ENCODE results near the gene SURF1. TPM values are rescaled to one million over a fixed set of nuclear protein-coding genes. Genes with fewer than 3 reads are reported as not detected.

SURF1 gene
- total and polyA plus RNA-seq, 2 donors (not counting 1 experiment from before 2014, with no cell fraction given): 44.1 to 54.5 TPM

GRCh38 chr9:133397370-133397769, 41.1 kb upstream of the SURF1 start:
- Mint-ChIP-seq H3K27ac (no peak overlapping the region), H3K4me3 (no peak overlapping the region), H3K4me1 (no peaks in the 10 kb centered on the region), H3K9me3 (ENCODE audit: insufficient read depth) (no peaks in the 10 kb centered on the region), H3K27me3 (no peaks in the 10 kb centered on the region)
- no peak for TF ChIP-seq EZH2 (IDR thresholded peaks at IDR 0.05; ENCODE audit: borderline replicate concordance, insufficient read depth, low read depth, low read length, poor library complexity, severe bottlenecking)
- no peak for TF ChIP-seq CTCF (IDR thresholded peaks at IDR 0.05)
- no peak for ATAC-seq (ENCODE audit: low read depth)
- Histone ChIP-seq H3K27me3 (replicated peaks in 1 of 4; ENCODE audit: control extremely low read depth in 1 of 4, control insufficient read depth in 3 of 4, insufficient read depth in 4 of 4, low read length in 3 of 4) (no peaks in the 10 kb centered on the region), H3K9ac (ENCODE audit: low read length) (no peak overlapping the region), H3K4me2 (replicated peaks; ENCODE audit: low read depth, low read length, poor library complexity, severe bottlenecking) (no peak overlapping the region), H3K79me2 (ENCODE audit: control insufficient read depth, insufficient read depth, low read length) (no peaks in the 10 kb centered on the region), H2AFZ (ENCODE audit: insufficient read depth, low read depth, low read length, poor library complexity, severe bottlenecking) (no peak overlapping the region), H3K36me3 (replicated peaks in 1 of 2; ENCODE audit: control extremely low read depth in 1 of 2, control insufficient read depth in 1 of 2, extremely low read depth in 1 of 2, insufficient read depth in 2 of 2, low read length in 1 of 2) (peaks cover 0 to under 1% of the 10 kb centered on the region in 2 experiments), H3K27ac (ENCODE audit: low read length in 2 of 2) (no peak overlapping the region), H4K20me1 (ENCODE audit: control insufficient read depth, insufficient read depth, low read length, poor library complexity, severe bottlenecking) (no peaks in the 10 kb centered on the region), H3K9me3 (ENCODE audit: control extremely low read depth in 1 of 3, control insufficient read depth in 2 of 3, insufficient read depth in 1 of 3, low read length in 2 of 3) (no peaks in the 10 kb centered on the region), H3K4me1 (ENCODE audit: control insufficient read depth in 2 of 2, insufficient read depth in 2 of 2, low read length in 2 of 2) (no peaks in the 10 kb centered on the region), H3K4me3 (ENCODE audit: control extremely low read depth in 1 of 5, extremely low read depth in 1 of 5, insufficient read depth in 1 of 5, low read depth in 2 of 5, low read length in 4 of 5) (no peak overlapping the region)
- intact Hi-C loops (cut with micrococcal nuclease): no loop called here
- 88% methylated on average over 4 of the region's 6 CpGs for WGBS (ENCODE audit: insufficient coverage)
- POLR2A ChIA-PET: no interaction called here
- CTCF ChIA-PET: interaction anchor here (0.5 to 0.7 kb wide), 2 partner anchors 110 to 639 kb away, joined by 3 to 5 read pairs; no protein-coding TSS in a partner anchor
- DNase-seq: no peak

GRCh38 chr9:133396952-133397351, 40.7 kb upstream of the SURF1 start:
- no peaks in the 10 kb centered on the region for H4K20me1 ChIP-seq (ENCODE audit: control insufficient read depth, insufficient read depth, low read length, poor library complexity, severe bottlenecking)
- TF ChIP-seq EZH2 (IDR thresholded peaks at IDR 0.05; ENCODE audit: borderline replicate concordance, insufficient read depth, low read depth, low read length, poor library complexity, severe bottlenecking): no peak
- no peak for TF ChIP-seq CTCF (IDR thresholded peaks at IDR 0.05)
- Mint-ChIP-seq H3K27ac (no peak overlapping the region), H3K4me1 (no peaks in the 10 kb centered on the region), H3K9me3 (ENCODE audit: insufficient read depth) (no peaks in the 10 kb centered on the region), H3K4me3 (no peak overlapping the region), H3K27me3 (no peaks in the 10 kb centered on the region)
- 55% methylated on average over 14 of the region's 14 CpGs for WGBS (ENCODE audit: insufficient coverage)
- no peaks in the 10 kb centered on the region for H3K27me3 ChIP-seq (replicated peaks in 1 of 4; ENCODE audit: control extremely low read depth in 1 of 4, control insufficient read depth in 3 of 4, insufficient read depth in 4 of 4, low read length in 3 of 4)
- no peaks in the 10 kb centered on the region for H3K4me1 ChIP-seq (ENCODE audit: control insufficient read depth in 2 of 2, insufficient read depth in 2 of 2, low read length in 2 of 2)
- DNase-seq (no peak), ATAC-seq (ENCODE audit: low read depth) (no peak)
- no peak overlapping the region for H3K27ac ChIP-seq (ENCODE audit: low read length in 2 of 2)
- H3K4me3 ChIP-seq (ENCODE audit: control extremely low read depth in 1 of 5, extremely low read depth in 1 of 5, insufficient read depth in 1 of 5, low read depth in 2 of 5, low read length in 4 of 5): no peak overlapping the region
- no peak overlapping the region for H3K4me2 ChIP-seq (replicated peaks; ENCODE audit: low read depth, low read length, poor library complexity, severe bottlenecking)
- intact Hi-C loops (cut with micrococcal nuclease): no loop called here
- H3K9ac ChIP-seq (ENCODE audit: low read length): no peak overlapping the region
- H3K79me2 ChIP-seq (ENCODE audit: control insufficient read depth, insufficient read depth, low read length): no peaks in the 10 kb centered on the region
- no peaks in the 10 kb centered on the region for H3K36me3 ChIP-seq (replicated peaks in 1 of 2; ENCODE audit: control extremely low read depth in 1 of 2, control insufficient read depth in 1 of 2, extremely low read depth in 1 of 2, insufficient read depth in 2 of 2, low read length in 1 of 2)
- CTCF ChIA-PET: interaction anchor here (0.7 kb wide), 1 partner anchor 639 kb away, joined by 3 read pairs; no protein-coding TSS in a partner anchor
- H3K9me3 ChIP-seq (ENCODE audit: control extremely low read depth in 1 of 3, control insufficient read depth in 2 of 3, insufficient read depth in 1 of 3, low read length in 2 of 3): no peaks in the 10 kb centered on the region
- POLR2A ChIA-PET: no interaction called here
- H2AFZ ChIP-seq (ENCODE audit: insufficient read depth, low read depth, low read length, poor library complexity, severe bottlenecking): no peak overlapping the region

Data from B cell (primary cell).